AG04450 (cell line): ENCODE measurements around the gene TTC3. TPM values are rescaled to one million over a fixed set of nuclear protein-coding genes. Genes with fewer than 3 reads are reported as not detected.

ENCODE experiments used
- CTCF ChIA-PET: fragments of 300-600, 350-600 bp; formaldehyde crosslinking; extraction: SDS; loops from one replicate; lab custom pipeline; 2022; ENCODE audit warnings: antibody characterized with exemption, inconsistent platforms; lab: Charles Lee
- POLR2A ChIA-PET: fragments of 350-600 bp; formaldehyde crosslinking; extraction: SDS; loops from one replicate; lab custom pipeline; 2021; ENCODE audit warnings: antibody characterized with exemption, inconsistent platforms; lab: Yijun Ruan, JAX
- DNase-seq: peaks from one replicate; pipeline ENCODE4 v3.0.0-alpha.2; 2011; ENCODE audit warnings: low read depth, low spot score
- H3K27ac ChIP-seq: one replicate; pipeline ENCODE4 v1.5.1; 2012; ENCODE audit warnings: low read depth, low read length, control low read depth
- H3K27me3 ChIP-seq: one replicate; pipeline ENCODE4 v1.6.0; 2012; ENCODE audit warnings: low read length; ENCODE audit not compliant: control insufficient read depth, insufficient read depth
- H3K4me3 ChIP-seq: 2 replicates; pipeline ENCODE4 v1.5.1; 2011; ENCODE audit warnings: mild to moderate bottlenecking, low read depth, low read length, control low read depth
- H3K9me3 ChIP-seq: 2 replicates; pipeline ENCODE4 v1.5.1; 2012; ENCODE audit warnings: low read length; ENCODE audit not compliant: control insufficient read depth, insufficient read depth
- polyA plus RNA-seq: library from polyadenylated mRNA; depleted of rRNA; stranded (reverse); fragments of >200 nt; gene quantifications from 2 replicates; pipeline ENCODE4 v1.2.3, GENCODE V29; 2011
- TF ChIP-seq, protein P1 (sequence below): IDR thresholded peaks from 2 replicates; pipeline ENCODE4 v1.5.1; 2011; ENCODE audit warnings: low read depth, low read length, control low read depth, inconsistent platforms

TTC3 gene
- polyA plus RNA-seq, 1 experiment, result 224 TPM

DNA sequence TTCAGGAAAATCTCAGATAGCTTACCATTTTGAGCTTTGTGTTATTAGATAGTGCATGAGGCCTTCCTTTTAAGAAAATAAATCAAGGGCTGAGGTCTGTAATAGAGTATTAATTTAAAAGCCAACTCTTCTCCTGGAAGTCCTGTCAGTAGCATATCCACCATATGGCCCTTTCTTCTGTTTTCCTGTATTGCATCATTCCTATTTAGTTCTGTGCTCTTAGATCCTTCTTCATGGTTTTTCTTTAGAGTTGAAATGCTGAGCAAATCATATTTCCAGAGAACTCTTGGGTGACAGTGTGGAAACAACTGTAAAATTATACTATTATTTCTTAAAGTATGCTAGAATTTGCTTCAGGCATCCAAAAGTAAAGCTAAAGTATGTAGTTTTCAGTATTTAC is 91.7 kb downstream of the TTC3 start:
- DNase-seq, result no peak
- POLR2A ChIA-PET, result no interaction called here
- Histone ChIP-seq H3K27me3 (no peaks in the 10 kb centered on the region), H3K4me3 (no peak overlapping the region), H3K9me3 (no peaks in the 10 kb centered on the region), H3K27ac (no peak overlapping the region)
- CTCF ChIA-PET, result interaction anchor here (0.5 kb wide), 1 partner anchor 253 kb away, joined by 3 read pairs; no protein-coding TSS in a partner anchor
- TF ChIP-seq, protein P1, sequence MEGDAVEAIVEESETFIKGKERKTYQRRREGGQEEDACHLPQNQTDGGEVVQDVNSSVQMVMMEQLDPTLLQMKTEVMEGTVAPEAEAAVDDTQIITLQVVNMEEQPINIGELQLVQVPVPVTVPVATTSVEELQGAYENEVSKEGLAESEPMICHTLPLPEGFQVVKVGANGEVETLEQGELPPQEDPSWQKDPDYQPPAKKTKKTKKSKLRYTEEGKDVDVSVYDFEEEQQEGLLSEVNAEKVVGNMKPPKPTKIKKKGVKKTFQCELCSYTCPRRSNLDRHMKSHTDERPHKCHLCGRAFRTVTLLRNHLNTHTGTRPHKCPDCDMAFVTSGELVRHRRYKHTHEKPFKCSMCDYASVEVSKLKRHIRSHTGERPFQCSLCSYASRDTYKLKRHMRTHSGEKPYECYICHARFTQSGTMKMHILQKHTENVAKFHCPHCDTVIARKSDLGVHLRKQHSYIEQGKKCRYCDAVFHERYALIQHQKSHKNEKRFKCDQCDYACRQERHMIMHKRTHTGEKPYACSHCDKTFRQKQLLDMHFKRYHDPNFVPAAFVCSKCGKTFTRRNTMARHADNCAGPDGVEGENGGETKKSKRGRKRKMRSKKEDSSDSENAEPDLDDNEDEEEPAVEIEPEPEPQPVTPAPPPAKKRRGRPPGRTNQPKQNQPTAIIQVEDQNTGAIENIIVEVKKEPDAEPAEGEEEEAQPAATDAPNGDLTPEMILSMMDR, result no peak

DNA sequence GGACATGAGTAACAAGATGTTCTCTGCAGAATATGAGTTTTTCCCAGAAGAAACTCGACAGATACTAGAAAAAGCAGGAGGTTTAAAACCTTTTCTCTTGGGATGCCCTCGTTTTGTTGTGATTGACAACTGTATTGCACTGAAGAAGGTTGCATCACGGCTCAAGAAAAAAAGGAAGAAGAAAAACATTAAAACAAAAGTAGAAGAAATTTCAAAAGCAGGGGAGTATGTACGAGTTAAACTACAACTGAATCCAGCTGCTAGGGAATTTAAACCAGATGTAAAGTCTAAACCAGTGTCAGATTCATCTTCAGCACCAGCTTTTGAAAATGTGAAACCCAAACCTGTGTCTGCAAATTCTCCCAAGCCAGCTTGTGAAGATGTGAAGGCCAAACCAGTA is 92.5 kb downstream of the TTC3 start:
- Histone ChIP-seq H3K27me3 (no peaks in the 10 kb centered on the region), H3K9me3 (no peaks in the 10 kb centered on the region), H3K4me3 (no peak overlapping the region), H3K27ac (no peak overlapping the region)
- CTCF ChIA-PET, result no interaction called here
- POLR2A ChIA-PET, result no interaction called here
- TF ChIP-seq, protein P1, result no peak
- no peak for DNase-seq

DNA sequence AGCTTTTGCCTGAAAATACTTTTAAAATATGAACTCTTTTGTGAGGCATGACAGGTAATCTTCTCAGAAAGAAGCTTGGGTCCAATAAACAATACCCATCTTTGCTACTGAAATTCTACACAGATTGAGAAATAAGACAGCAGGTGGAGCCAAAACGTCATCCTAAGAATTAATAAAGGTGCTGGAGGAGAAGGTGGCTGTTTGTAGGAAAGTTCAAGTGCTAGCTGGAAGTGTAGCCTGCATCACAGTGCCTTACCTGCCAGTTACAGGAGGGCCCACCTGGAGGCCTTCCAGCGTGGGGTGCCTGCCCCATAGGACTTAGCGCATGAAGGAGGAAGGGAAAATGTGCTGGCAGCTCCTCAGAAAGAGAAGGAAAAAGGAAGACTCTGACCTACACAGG is 93.7 kb downstream of the TTC3 start:
- ChIA-PET CTCF (interaction anchor here (0.5 to 1.4 kb wide), 2 partner anchors 309 to 395 kb away, joined by 3 to 5 read pairs; no protein-coding TSS in a partner anchor), POLR2A (no interaction called here)
- no peak for DNase-seq
- Histone ChIP-seq H3K9me3 (no peaks in the 10 kb centered on the region), H3K27ac (no peak overlapping the region), H3K4me3 (no peak overlapping the region), H3K27me3 (no peaks in the 10 kb centered on the region)
- TF ChIP-seq, protein P1, result no peak

DNA sequence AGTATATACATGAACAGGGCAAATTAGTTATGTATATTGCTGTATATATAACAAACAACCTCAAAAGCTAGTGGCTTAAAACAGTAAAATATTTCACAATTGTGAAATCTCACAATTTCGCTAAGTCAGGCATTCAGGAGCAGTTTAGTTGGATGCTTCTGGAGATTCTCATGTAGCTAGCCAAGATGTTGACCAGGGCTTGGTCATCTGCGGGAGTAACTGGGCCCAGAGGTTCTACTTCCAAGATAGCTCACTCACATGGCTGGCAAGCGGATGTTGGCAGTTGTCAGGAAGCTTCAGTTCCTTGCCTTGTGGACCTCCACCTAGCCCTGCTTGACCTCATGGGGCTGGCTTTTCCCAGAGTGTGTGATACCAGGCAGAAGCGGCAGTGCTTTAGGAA is 95.6 kb downstream of the TTC3 start:
- Histone ChIP-seq H3K9me3 (no peaks in the 10 kb centered on the region), H3K27ac (no peak overlapping the region), H3K27me3 (no peaks in the 10 kb centered on the region), H3K4me3 (no peak overlapping the region)
- DNase-seq, result no peak
- CTCF ChIA-PET, result no interaction called here
- POLR2A ChIA-PET, result no interaction called here
- TF ChIP-seq, protein P1, result no peak

DNA sequence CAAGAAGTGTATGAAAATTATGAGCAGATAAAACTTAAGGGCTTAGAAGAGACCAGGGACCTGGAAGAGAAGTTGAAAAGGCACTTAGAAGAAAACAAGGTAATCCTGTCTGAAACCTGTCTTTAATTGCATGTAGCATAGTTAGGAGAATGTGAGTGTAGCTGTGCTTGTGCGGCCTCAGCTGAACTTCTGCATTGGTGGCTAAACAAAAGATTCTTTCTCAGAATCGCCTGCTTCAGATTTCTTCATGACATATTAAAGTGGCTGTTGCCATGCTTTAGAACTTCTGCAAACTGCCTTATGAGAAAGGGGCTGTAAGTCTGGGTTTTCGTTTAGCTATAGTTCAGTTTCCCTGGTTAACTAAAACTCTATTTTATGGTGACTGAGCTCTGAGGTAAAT is 99.6 kb downstream of the TTC3 start:
- Histone ChIP-seq H3K9me3 (no peaks in the 10 kb centered on the region), H3K4me3 (no peak overlapping the region), H3K27ac (no peak overlapping the region), H3K27me3 (no peaks in the 10 kb centered on the region)
- ChIA-PET POLR2A (no interaction called here), CTCF (no interaction called here)
- no peak for DNase-seq
- TF ChIP-seq, protein P1, result no peak
